ENCODE results near the gene CACNB4. TPM values are rescaled to one million over a fixed set of nuclear protein-coding genes. Genes with fewer than 3 reads are reported as not detected.

CACNB4 gene
- total RNA-seq, 1 donor from 2014 or later, result 42.4 TPM

DNA sequence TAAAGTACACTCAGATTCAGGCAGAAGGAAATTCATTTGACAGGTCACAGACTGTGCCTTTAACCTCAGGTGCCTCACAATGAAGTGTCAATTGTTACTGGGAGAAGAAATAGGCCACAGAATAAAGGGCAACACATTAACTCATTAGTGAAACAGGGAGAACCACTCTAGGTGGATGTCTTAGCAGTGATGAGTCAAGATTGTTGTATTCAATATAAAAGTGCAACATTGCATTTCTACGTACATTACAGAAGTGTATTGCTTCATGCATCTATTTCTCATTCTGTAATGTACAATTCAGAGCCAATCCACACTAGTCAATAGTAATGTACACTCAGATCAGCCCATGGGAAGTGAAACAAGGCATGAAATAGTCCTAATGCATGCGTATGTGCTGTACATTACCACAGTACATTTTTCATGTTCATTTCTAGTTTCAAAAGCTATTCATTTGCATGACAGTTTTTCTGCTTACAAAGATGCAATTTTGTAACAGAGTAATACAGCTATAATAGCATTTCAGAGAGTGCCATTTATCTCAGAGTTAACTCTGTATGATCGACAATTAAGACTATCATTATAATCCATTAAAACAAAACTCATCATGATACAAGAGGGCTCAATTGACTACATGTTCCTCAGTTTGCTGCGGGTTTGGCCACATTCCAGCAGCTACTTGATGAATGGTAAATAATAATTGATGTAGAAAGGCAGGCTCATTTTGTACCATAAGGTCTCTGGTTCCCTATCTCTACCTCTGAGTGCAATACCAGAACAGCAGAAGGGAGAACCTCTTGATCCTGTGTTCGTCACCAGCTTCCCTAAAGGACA, 258.4 kb downstream of the CACNB4 start:
- DNase-seq (ENCODE audit: low spot score in 2 of 2), result no peak
- no peak for FAIRE-seq

DNA sequence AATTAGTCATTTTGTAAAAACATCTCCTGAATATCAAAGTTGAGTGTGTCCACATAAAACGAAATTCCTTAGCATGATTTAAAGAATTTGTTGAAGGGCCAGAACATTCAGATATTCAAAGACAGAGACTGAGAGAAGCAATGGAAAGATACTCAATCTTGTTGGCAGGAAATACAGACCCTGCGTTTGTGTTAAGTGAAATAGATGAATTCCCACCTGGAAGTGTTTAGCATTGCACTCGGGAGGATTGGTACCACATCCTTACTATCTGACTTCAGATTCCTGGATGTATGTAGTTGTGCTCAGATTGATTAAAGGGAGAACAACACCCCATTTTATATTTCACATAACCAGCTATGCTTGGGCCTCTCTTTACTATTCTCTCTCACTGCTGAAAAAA, 260.9 kb downstream of the CACNB4 start:
- no peak for FAIRE-seq
- DNase-seq (ENCODE audit: low spot score in 2 of 2), result no peak

DNA sequence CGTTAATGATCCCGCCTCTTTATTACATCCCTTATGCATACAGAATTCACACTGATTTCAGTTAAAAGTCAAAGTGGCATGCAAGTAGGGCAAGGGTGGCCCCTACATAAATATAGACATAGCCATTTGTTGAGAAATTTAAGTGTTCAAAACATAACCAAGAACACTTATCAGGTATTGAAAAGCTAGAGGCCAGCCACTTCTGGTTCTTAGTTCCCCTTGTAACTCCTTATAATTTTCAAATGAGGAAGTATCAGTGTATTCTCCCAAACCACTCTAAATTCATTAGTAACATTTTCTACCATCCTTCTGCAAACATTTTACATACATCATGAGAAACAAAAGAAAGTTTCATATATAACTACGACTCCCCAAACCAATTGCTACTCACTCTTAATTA, 264.9 kb downstream of the CACNB4 start:
- DNase-seq (ENCODE audit: low spot score in 2 of 2), result no peak
- no peak for FAIRE-seq

GRCh38 chr2:151830961-151831360, 267.9 kb downstream of the CACNB4 start:
- DNase-seq (ENCODE audit: low spot score in 2 of 2), result no peak
- FAIRE-seq, result no peak

DNA sequence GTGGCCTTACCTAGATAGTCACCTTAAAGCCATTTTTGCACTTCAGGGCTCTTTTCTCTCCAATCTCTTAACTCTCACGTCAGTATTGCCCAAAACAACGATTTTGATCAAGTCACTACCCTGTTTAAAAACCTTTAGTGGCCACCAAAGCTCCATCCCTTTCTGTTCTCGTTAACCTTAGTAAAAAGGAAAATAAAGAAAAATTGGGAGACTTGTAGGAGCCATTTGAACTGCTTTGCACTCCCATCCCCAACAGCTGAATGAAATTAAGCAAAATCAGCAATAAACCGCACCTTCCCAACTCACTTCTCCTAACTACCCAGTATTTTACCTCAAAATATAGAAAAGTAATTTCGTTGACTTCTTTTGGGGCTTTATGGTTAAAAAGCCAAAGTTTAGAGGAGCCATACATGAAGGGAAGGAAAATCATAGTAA, 269.9 kb downstream of the CACNB4 start:
- DNase-seq (ENCODE audit: low spot score in 2 of 2) (no peak), FAIRE-seq (no peak)

DNA sequence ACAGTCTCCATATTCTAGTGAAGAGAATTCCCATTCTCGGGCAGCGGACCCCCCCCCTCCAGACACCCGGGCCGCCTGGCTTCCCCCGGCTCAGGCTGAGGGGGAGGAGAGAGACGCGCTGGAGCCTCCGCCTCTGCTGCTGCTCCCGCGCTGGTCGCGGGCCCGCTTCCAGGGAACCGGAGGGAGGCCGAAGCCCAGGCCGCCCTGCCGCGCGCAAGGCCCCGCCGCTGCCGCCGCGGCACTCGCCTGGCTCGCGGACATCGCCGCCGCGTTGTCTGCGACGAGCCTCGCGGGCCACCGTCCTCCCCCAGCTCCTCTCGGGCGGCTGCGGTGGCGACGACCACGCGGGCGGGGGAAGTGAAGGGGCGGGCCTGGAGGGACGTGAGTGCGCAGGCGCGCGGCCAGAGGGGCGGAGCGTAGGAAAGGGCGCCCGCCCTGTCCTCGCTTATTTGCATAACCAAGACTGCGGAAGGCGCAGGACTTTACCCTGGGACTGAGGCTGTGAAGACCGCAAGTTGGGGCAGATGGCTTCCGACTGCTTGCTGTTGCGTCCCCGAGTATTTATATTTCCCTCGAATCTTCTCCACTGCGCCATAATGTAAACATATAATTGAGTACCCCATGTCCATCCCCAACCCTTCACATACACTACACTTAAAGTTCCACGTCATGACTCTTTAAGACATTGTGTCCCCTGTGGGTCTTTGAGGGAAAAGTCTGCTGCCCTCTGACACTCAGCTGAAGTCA, 270.5 kb downstream of the CACNB4 start, which contains the start of gene ARL5A:
TSS of gene ARL5A (minus strand) at position 279 of the 747 bp plus-strand sequence. CDS start at position 34, 245 bp downstream.
- no peak for FAIRE-seq
- DNase-seq (ENCODE audit: low spot score in 2 of 2), result peak; percentile 96

DNA sequence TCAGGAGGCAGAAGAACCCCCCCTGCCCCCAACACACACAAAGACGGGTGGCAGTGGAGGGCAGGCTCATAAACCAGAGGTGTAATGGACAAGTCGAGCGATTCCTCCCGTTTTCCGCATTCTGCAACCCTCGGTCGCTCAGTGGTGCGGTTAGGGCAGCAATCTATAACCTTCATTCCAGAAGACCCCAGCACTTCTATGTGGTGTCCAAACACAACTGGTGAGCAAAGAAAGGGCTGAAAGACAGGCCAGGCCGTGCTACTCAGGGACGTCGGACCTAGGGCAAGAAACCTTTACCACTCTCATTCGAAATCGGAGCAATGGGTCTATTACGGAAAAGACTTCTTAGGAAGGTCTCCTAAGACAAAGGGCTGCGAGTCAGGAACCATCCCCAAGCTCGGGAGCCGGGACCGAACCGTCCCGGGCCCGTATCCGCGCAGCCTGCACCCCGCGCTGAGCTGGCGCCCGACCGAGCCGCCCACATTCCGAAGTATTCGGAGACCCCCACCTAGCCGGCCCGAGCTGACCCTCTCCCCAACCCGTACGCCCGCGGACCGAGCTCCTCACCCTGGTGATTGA, 271.2 kb downstream of the CACNB4 start:
- FAIRE-seq, result no peak

DNA sequence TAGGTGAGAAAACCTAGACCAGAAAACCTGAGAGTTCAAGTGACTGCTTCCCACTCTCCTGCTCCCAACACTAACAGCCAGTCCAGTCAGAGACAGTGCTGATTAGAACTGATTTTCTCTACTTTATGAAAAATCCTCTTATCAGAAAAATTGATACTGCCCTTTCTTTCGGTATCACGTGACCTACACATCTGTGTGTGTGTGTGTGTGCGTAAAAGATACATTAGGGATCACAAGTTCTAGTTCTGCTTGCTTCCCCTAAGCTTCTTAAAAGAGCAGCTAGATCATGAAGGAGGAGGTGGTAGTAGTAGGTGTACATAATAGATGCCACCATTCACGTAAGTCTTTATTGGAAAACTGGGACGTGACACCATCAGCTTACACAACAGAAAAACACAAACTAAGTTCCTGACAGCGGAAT, 272.1 kb downstream of the CACNB4 start:
- peak in 1 of 2 donors; percentile 10 for DNase-seq (ENCODE audit: low spot score in 2 of 2)
- FAIRE-seq, result no peak

More for the DNA sequence above, 271.2 kb downstream of the CACNB4 start:
- peak in 1 of 2 donors; percentile 20 for DNase-seq (ENCODE audit: low spot score in 2 of 2)

DNA sequence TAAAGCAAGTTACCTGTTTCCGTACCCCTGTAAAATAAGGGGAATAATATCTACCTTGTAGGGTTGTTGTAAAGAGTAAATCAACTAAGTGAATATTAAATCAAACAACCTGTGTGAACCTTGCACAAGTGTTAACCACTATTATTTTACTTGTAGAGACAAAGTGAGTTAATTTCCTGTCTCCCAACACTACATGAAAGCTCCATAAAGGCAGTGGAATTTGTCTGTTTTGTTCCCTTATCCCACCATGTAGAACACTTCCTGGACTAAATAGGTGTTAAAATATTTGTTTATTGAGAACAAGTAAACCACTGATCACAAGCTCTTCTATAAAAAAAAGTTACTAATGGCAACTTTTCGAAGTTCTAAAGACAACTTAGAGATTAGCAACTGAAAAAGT, 274.0 kb downstream of the CACNB4 start:
- no peak for FAIRE-seq

GRCh38 chr2:151823651-151824050, 275.2 kb downstream of the CACNB4 start:
- FAIRE-seq, result no peak
- DNase-seq (ENCODE audit: low spot score in 2 of 2), result no peak

More for the DNA sequence above, 274.0 kb downstream of the CACNB4 start:
- no peak for DNase-seq (ENCODE audit: low spot score in 2 of 2)

- FAIRE-seq (no peak), DNase-seq (ENCODE audit: low spot score in 2 of 2) (no peak)
Measured at GRCh38 chr2:151819920-151820319, 278.9 kb downstream of the CACNB4 start.

DNA sequence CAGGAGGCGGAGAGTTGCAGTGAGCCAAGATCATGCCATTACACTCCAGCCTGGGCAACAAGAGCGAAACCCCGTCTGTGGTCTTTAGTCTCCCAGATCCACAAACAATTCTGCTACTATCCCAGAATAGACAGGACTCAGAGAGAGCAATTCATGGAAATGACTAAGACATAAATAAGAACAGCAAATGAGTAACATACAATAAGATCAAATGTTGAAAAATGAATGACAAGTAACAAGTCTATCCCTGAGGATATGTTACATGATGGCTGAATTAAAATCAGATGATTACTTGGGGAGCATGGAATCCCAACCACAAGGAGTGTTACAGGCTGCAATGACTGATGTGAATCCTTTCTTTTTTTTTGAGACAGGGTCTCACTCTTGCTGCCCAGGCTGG, 280.9 kb downstream of the CACNB4 start:
- DNase-seq (ENCODE audit: low spot score in 2 of 2), result no peak
- FAIRE-seq, result no peak

GRCh38 chr2:151816843-151817242, 282.0 kb downstream of the CACNB4 start:
- FAIRE-seq (no peak), DNase-seq (ENCODE audit: low spot score in 2 of 2) (no peak)

DNA sequence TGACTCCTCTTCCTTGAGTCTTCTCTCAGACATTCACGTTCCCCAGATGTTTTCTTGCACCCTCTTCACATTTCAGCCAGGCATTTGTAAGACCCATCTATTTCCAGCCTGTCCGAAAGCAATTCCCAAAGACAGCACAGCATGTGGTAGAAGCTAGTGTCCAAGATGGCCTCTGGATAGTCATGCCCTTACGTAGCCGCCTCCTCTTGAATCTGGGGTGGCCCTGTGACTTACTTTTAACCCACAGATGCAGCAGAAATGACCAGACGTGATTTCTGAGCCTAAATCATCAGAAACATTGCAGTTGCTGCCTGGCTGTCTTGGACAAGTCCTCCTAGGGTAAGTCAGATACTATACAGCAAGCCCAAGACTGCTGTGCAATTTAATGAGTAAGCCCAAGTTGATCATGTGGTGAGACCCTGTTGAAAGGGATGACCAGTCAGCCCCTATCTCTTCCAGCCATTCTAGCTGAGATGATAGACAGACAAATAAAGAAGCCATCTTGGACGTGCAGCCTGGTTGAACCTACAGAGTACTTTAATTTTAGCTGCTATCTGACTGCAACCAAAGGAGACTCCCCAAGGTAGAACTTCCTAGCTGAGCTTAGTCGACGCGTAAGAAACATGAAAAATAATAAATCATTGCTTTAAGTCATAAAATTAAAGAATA, 282.9 kb downstream of the CACNB4 start:
- no peak for DNase-seq (ENCODE audit: low spot score in 2 of 2)
- FAIRE-seq, result no peak

- no peak for FAIRE-seq
- no peak for DNase-seq (ENCODE audit: low spot score in 2 of 2)
Measured at GRCh38 chr2:151810489-151810888, 288.4 kb downstream of the CACNB4 start.

GRCh38 chr2:151809073-151809383, 289.8 kb downstream of the CACNB4 start:
- FAIRE-seq, result no peak

DNA sequence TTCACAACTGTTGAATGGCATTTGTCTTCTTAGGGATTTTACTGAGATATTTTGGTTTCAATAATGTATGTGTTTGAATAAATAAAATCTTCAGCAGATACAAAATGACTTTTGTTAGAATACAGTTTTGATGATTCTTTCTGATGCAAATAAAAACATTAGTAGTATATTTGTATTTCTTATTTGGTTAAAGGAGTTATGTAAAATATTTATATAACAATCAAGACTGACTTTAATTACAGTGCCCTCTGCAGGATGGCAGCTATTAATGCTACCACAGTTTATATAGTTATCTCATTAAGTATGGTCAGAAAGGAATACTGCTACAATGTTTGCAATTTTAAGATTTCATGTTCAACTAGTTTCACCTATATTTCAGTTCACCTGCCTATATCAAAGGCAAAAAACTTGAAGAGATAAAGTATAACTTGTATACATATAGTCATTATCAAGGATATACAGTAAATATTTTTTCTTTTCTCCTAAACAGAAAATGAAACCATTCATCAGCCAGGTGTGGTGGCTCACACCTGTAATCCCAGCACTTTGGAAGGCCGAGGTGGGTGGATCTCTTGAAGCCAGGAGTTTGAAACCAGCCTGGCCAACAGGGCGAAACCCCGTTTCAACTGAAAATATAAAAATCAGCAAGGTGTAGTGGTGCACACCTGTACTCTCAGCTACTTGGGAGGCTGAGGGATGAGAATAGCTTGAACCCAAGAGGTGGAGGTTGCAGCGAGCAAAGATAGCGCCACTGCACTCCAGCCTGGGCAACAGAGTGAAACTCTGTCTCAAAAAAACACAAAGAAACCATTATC, 290.4 kb downstream of the CACNB4 start:
- DNase-seq (ENCODE audit: low spot score in 2 of 2) (no peak), FAIRE-seq (peak; percentile 10)

More at GRCh38 chr2:151809073-151809383, 289.8 kb downstream of the CACNB4 start:
- DNase-seq (ENCODE audit: low spot score in 2 of 2), result no peak

DNA sequence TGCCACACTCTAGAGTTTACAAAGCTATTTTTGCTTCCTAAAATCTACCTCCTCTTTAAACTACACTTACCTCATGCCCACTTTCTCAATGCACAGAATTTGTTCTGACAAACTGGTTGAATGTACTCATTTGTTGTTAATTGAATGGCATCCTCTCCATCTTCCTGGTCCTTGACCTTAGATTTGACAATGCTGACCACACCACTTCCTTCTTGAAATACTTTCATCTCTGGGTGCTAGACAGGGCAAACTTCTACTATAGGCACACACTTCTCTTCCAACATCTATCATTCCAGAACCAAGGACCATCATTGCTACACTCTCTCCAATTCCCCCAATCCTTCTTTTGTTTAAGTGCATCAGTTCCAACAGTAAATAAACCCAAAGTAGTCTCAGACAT, 292.9 kb downstream of the CACNB4 start:
- no peak for DNase-seq (ENCODE audit: low spot score in 2 of 2)
- no peak for FAIRE-seq

DNA sequence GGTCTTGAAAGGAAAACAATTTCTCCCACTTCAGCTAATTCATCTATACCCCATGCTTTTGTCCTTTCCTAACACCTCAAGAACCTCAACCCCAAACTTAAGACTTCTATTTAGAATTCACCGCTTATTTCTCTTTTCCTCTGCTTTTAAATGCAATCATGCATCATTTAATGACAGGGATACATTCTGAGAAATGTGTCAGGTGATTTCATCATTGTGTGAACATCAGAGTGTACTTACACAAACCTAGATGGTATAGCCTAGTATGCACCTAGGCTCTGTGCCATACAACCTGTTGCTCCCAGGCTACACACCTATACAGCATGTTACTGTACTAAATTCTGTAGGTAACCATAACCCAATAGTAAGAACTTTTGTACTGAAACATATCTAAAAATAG, 293.5 kb downstream of the CACNB4 start:
- DNase-seq (ENCODE audit: low spot score in 2 of 2) (no peak), FAIRE-seq (no peak)

- peak; percentile 93 for FAIRE-seq
- DNase-seq (ENCODE audit: low spot score in 2 of 2), result no peak
Measured at GRCh38 chr2:151803811-151804210, 295.0 kb downstream of the CACNB4 start.

Measured in frontal cortex (tissue), 4 donors.